Measurements from ENCODE around the gene MACROH2A2. TPM values are rescaled to one million over a fixed set of nuclear protein-coding genes. Genes with fewer than 3 reads are reported as not detected.

Gene MACROH2A2
- total and polyA plus RNA-seq, 7 donors, result 4.8 to 19.4 (median 10.4) TPM

GRCh38 chr10:70115948-70116682 lies 63.5 kb downstream of the MACROH2A2 start:
- WGBS, 2 donors, result 48 to 50% methylated on average over 12 of the region's 12 CpGs
- DNase-seq, result peak; percentile 74

GRCh38 chr10:70117646-70118045 lies 65.0 kb downstream of the MACROH2A2 start:
- Histone ChIP-seq H3K36me3 (peaks cover 0 to 60% (median 36%) of the 10 kb centered on the region in 4 donors), H3K4me3 (no peak overlapping the region), H3K9me3 (no peaks in the 10 kb centered on the region), H3K4me1 (no peaks in the 10 kb centered on the region), H3K27me3 (no peaks in the 10 kb centered on the region), H3K27ac (no peak overlapping the region)
- WGBS, 2 donors, result 87 to 89% methylated on average over 10 of the region's 10 CpGs
- DNase-seq, result no peak
- intact Hi-C loops (cut with DNase I), result no loop called here
- TF ChIP-seq EP300 (IDR thresholded peaks at IDR 0.05) (no peak), POLR2A (IDR thresholded peaks at IDR 0.05) (no peak), CTCF (IDR thresholded peaks at IDR 0.05) (no peak), POLR2AphosphoS5 (IDR thresholded peaks at IDR 0.05) (no peak)

More at GRCh38 chr10:70115948-70116682, 63.5 kb downstream of the MACROH2A2 start:
- Histone ChIP-seq H3K4me1 (no peaks in the 10 kb centered on the region), H3K27ac (no peak overlapping the region), H3K36me3 (peaks cover 4 to 68% (median 41%) of the 10 kb centered on the region in 4 donors), H3K27me3 (no peaks in the 10 kb centered on the region), H3K4me3 (no peak overlapping the region), H3K9me3 (no peaks in the 10 kb centered on the region)
- intact Hi-C loops (cut with DNase I), result loop anchor here (1.0 kb wide), 1 partner anchor 30 kb away; the partner anchor contains the start of gene TYSND1
- peak; percentile 63 to 92 (median 83) for TF ChIP-seq CTCF (IDR thresholded peaks at IDR 0.05)
- TF ChIP-seq POLR2AphosphoS5 (IDR thresholded peaks at IDR 0.05), result no peak
- no peak for TF ChIP-seq POLR2A (IDR thresholded peaks at IDR 0.05)
- no peak for TF ChIP-seq EP300 (IDR thresholded peaks at IDR 0.05)

- no peak overlapping the region for H3K27ac ChIP-seq
- TF ChIP-seq EP300 (IDR thresholded peaks at IDR 0.05) (no peak), POLR2AphosphoS5 (IDR thresholded peaks at IDR 0.05) (no peak)
- H3K9me3 ChIP-seq, result no peaks in the 10 kb centered on the region
- intact Hi-C loops (cut with DNase I), result no loop called here
- H3K36me3 ChIP-seq, result peaks cover 0 to 60% (median 33%) of the 10 kb centered on the region in 4 donors
- H3K4me1 ChIP-seq, result no peaks in the 10 kb centered on the region
- WGBS, 2 donors, result 91 to 95% methylated on average over 3 of the region's 3 CpGs
- H3K4me3 ChIP-seq, result no peak overlapping the region
- no peak for DNase-seq
- H3K27me3 ChIP-seq, result no peaks in the 10 kb centered on the region
These were observed 65.5 kb downstream of the MACROH2A2 start for GRCh38 chr10:70118196-70118595.

- TF ChIP-seq EP300 (IDR thresholded peaks at IDR 0.05), result no peak
- TF ChIP-seq POLR2A (IDR thresholded peaks at IDR 0.05), result no peak
- no peak for TF ChIP-seq POLR2AphosphoS5 (IDR thresholded peaks at IDR 0.05)
- TF ChIP-seq CTCF (IDR thresholded peaks at IDR 0.05), result no peak
- Histone ChIP-seq H3K4me3 (no peak overlapping the region), H3K9me3 (no peaks in the 10 kb centered on the region), H3K4me1 (no peaks in the 10 kb centered on the region), H3K36me3 (peaks cover 0 to 57% (median 24%) of the 10 kb centered on the region in 4 donors), H3K27ac (no peak overlapping the region), H3K27me3 (no peaks in the 10 kb centered on the region)
- 95% methylated on average over 7 of the region's 7 CpGs for WGBS, 2 donors
- intact Hi-C loops (cut with DNase I), result no loop called here
- DNase-seq, result no peak
These were observed 66.6 kb downstream of the MACROH2A2 start for GRCh38 chr10:70119197-70119596.

- intact Hi-C loops (cut with DNase I), result no loop called here
- 89 to 91% methylated on average over 8 of the region's 8 CpGs for WGBS, 2 donors
- H3K9me3 ChIP-seq, result no peaks in the 10 kb centered on the region
- H3K27me3 ChIP-seq, result no peaks in the 10 kb centered on the region
- H3K27ac ChIP-seq, result no peak overlapping the region
- peaks cover 0 to 53% (median 22%) of the 10 kb centered on the region in 4 donors for H3K36me3 ChIP-seq
- H3K4me1 ChIP-seq, result no peaks in the 10 kb centered on the region
- TF ChIP-seq CTCF (IDR thresholded peaks at IDR 0.05) (no peak), POLR2A (IDR thresholded peaks at IDR 0.05) (no peak), EP300 (IDR thresholded peaks at IDR 0.05) (no peak), POLR2AphosphoS5 (IDR thresholded peaks at IDR 0.05) (no peak)
- no peak overlapping the region for H3K4me3 ChIP-seq
- DNase-seq, result no peak
These were observed 67.0 kb downstream of the MACROH2A2 start for GRCh38 chr10:70119623-70120022.
